Ishikawa (cell line): ENCODE data around the gene INPPL1.

ENCODE experiments used
- CEBPB ChIP-seq: IDR thresholded peaks from 2 replicates; pipeline ENCODE4 v1.6.1; 2012
- CREB1 ChIP-seq: IDR thresholded peaks from 2 replicates; pipeline ENCODE4 v1.6.1; 2012; ENCODE audit warnings: low read depth
- EGR1 ChIP-seq: IDR thresholded peaks from 2 replicates; pipeline ENCODE4 v1.6.1; 2012
- EP300 ChIP-seq: IDR thresholded peaks from 2 replicates; pipeline ENCODE4 v1.6.1; 2012; ENCODE audit warnings: borderline replicate concordance
- FOXM1 ChIP-seq: IDR thresholded peaks from 2 replicates; pipeline ENCODE4 v1.6.1; 2012; ENCODE audit warnings: low read depth, borderline replicate concordance
- NFIC ChIP-seq: IDR thresholded peaks from 2 replicates; pipeline ENCODE4 v1.6.1; 2012
- RAD21 ChIP-seq: IDR thresholded peaks from 2 replicates; pipeline ENCODE4 v1.6.1; 2012; ENCODE audit warnings: low read depth
- TAF1 ChIP-seq: IDR thresholded peaks from 2 replicates; pipeline ENCODE4 v1.6.1; 2012; ENCODE audit warnings: low read depth, mild to moderate bottlenecking
- TCF12 ChIP-seq: IDR thresholded peaks from 2 replicates; pipeline ENCODE4 v1.6.1; 2012; ENCODE audit warnings: low read depth
- TEAD4 ChIP-seq: IDR thresholded peaks from 2 replicates; pipeline ENCODE4 v1.6.1; 2012
- USF1 ChIP-seq: IDR thresholded peaks from 2 replicates; pipeline ENCODE4 v1.6.1; 2012
- YY1 ChIP-seq: IDR thresholded peaks from 2 replicates; pipeline ENCODE4 v1.6.1; 2012; ENCODE audit warnings: low read depth
- ZBTB7A ChIP-seq: IDR thresholded peaks from 2 replicates; pipeline ENCODE4 v1.6.1; 2012; ENCODE audit warnings: low read depth
- TF ChIP-seq, protein P1 (sequence below): IDR thresholded peaks from 2 replicates; pipeline ENCODE4 v1.6.1; 2012
- TF ChIP-seq, protein P2 (sequence below): IDR thresholded peaks from 2 replicates; pipeline ENCODE4 v1.6.1; 2012; ENCODE audit warnings: low read depth, mild to moderate bottlenecking

The INPPL1 gene

GRCh38 chr11:72181553-72181958 is 43.0 kb upstream of the INPPL1 start:
- peak; percentile 54 for TF ChIP-seq RAD21

DNA sequence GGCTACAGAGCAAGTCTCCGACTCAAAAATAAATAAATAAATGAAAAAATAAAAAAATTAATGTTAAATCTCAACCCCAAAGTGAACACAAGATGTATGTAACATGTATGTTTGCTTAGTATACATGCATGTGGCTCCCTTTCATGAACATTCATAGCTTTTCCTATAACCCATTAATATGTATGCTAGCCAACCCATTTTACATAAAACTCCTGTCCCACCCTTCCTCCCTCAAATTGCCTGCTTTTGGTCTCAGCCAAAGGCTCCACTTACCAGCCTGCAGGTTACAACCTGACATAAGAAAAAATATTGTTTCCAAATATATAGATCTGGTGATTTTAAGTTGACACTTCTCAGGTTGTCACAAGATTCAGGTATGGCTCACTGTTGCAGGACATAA is 36.3 kb upstream of the INPPL1 start:
- TF ChIP-seq NFIC (no peak), TCF12 (no peak), TAF1 (no peak), CEBPB (no peak), ZBTB7A (no peak), YY1 (no peak), FOXM1 (no peak), CREB1 (no peak), USF1 (no peak), EP300 (no peak), EGR1 (no peak), RAD21 (no peak), TEAD4 (no peak)
- TF ChIP-seq, protein P1, sequence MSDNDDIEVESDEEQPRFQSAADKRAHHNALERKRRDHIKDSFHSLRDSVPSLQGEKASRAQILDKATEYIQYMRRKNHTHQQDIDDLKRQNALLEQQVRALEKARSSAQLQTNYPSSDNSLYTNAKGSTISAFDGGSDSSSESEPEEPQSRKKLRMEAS: no peak
- TF ChIP-seq, protein P2, sequence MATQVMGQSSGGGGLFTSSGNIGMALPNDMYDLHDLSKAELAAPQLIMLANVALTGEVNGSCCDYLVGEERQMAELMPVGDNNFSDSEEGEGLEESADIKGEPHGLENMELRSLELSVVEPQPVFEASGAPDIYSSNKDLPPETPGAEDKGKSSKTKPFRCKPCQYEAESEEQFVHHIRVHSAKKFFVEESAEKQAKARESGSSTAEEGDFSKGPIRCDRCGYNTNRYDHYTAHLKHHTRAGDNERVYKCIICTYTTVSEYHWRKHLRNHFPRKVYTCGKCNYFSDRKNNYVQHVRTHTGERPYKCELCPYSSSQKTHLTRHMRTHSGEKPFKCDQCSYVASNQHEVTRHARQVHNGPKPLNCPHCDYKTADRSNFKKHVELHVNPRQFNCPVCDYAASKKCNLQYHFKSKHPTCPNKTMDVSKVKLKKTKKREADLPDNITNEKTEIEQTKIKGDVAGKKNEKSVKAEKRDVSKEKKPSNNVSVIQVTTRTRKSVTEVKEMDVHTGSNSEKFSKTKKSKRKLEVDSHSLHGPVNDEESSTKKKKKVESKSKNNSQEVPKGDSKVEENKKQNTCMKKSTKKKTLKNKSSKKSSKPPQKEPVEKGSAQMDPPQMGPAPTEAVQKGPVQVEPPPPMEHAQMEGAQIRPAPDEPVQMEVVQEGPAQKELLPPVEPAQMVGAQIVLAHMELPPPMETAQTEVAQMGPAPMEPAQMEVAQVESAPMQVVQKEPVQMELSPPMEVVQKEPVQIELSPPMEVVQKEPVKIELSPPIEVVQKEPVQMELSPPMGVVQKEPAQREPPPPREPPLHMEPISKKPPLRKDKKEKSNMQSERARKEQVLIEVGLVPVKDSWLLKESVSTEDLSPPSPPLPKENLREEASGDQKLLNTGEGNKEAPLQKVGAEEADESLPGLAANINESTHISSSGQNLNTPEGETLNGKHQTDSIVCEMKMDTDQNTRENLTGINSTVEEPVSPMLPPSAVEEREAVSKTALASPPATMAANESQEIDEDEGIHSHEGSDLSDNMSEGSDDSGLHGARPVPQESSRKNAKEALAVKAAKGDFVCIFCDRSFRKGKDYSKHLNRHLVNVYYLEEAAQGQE: no peak

DNA sequence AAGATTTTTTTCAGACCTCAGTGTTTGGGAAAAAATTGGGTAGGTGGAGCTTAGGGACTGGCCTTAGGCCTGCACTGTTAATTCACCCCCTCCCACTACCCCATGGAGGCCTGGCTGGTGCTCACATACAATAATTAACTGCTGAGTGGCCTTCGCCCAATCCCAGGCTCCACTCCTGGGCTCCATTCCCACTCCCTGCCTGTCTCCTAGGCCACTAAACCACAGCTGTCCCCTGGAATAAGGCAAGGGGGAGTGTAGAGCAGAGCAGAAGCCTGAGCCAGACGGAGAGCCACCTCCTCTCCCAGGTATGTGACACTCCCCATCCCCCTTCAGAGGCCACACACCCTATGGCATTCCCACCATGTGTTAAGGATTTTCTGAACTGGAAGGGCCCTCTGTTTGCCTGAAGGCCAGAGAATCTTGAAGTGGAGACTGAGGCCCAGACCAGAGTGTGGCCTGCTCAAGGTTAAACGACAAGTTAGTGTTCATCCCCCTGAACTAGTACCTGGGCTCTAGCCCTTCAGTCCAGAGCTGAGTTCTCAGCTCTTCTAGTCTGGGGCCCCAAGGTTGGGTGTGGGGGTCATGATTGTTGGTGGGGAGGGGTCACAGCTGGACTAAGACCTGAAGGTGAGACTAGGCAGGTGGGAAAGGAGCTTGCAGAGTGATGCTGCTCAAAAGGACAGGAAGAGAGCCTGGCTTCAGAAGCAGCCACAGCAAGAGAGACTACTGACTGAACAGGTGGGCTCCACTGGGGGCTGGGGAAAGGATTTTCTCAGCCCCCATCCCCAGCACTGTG is 34.9 kb upstream of the INPPL1 start:
- TF ChIP-seq EGR1: no peak
- TF ChIP-seq, protein P1: no peak
- TF ChIP-seq TEAD4: 0 out of 2 replicates have a peak, but pooled peaks have one; percentile 39

- TF ChIP-seq TEAD4: no peak
- no peak for TF ChIP-seq TCF12
- no peak for TF ChIP-seq CEBPB
- no peak for TF ChIP-seq USF1
- TF ChIP-seq CREB1: no peak
- no peak for TF ChIP-seq YY1
- TF ChIP-seq NFIC: no peak
- TF ChIP-seq, protein P2: no peak
- TF ChIP-seq, protein P1: no peak
- no peak for TF ChIP-seq EP300
- TF ChIP-seq EGR1: no peak
Measured at GRCh38 chr11:72190631-72191071, 33.9 kb upstream of the INPPL1 start.

- TF ChIP-seq, protein P1: 0 out of 2 replicates have a peak, but pooled peaks have one; percentile 17
- TF ChIP-seq USF1 (peak; percentile 29; the same call in 1 of the 2 replicates), CEBPB (no peak), TCF12 (peak; percentile 36; the same call in 1 of the 2 replicates), ZBTB7A (no peak), YY1 (no peak), FOXM1 (no peak), EGR1 (peak; percentile 42; the same call in 1 of the 2 replicates), EP300 (no peak), TAF1 (no peak), RAD21 (no peak; the same call in 1 of the 2 replicates), TEAD4 (peak; percentile 83), CREB1 (no peak)
Measured at GRCh38 chr11:72191961-72192381, 32.6 kb upstream of the INPPL1 start, which contains the start of gene FOLR1. Gene FOLR1 (plus strand): TSS chr11:72192140. CDS start chr11:72192174, 34 bp downstream.
